Activated naive CD4-positive, alpha-beta T cell treated with anti-CD3 and anti-CD28 coated beads, Interleukin-2, amount 50 U/mL, for 16 hours (primary cell): ENCODE data around the gene ZNF630.
A peak's percentile ranks its signal among the peaks of the same experiment; 100 is the strongest.
"Not testable (repeated sequence)": the region's sequence is repeated elsewhere in the genome, so short reads cannot be mapped to it uniquely, and the experiment has no call there.

Source experiments
- DNase-seq: peaks from one replicate; pipeline ENCODE4 v3.0.0-alpha.2; 2020

The ZNF630 gene

GRCh38 chrX:48071064-48071985, at the start of gene ZNF630:
Gene ZNF630, minus strand, starts transcription at chrX:48071640. Its CDS starts 4,754 bp downstream, at chrX:48066886.
- peak; percentile 66 for DNase-seq

GRCh38 chrX:48107717-48108116, 36.3 kb upstream of the ZNF630 start:
- DNase-seq: no peak

- DNase-seq: no peak
These were observed 31.5 kb upstream of the ZNF630 start for GRCh38 chrX:48102874-48103374.

- no peak for DNase-seq
These were observed 30.0 kb upstream of the ZNF630 start for GRCh38 chrX:48101443-48101842.

GRCh38 chrX:48092558-48092957, 21.1 kb upstream of the ZNF630 start:
- DNase-seq: not testable (repeated sequence)

- no peak for DNase-seq
These were observed 18.7 kb upstream of the ZNF630 start for GRCh38 chrX:48090123-48090522.

GRCh38 chrX:48086082-48086481, 14.6 kb upstream of the ZNF630 start:
- DNase-seq: no peak

GRCh38 chrX:48083706-48084105, 12.3 kb upstream of the ZNF630 start:
- no peak for DNase-seq

- DNase-seq: peak; percentile 40
These were observed 11.8 kb upstream of the ZNF630 start for GRCh38 chrX:48083212-48083611.

GRCh38 chrX:48076343-48076742, 4.9 kb upstream of the ZNF630 start:
- no peak for DNase-seq

- DNase-seq: no peak
These were observed 656 bp upstream of the ZNF630 start for GRCh38 chrX:48071986-48072605.

- DNase-seq: no peak
These were observed 3.1 kb downstream of the ZNF630 start for GRCh38 chrX:48068096-48068887.

GRCh38 chrX:48064261-48064660, 7.2 kb downstream of the ZNF630 start:
- no peak for DNase-seq

- no peak for DNase-seq
These were observed 12.2 kb downstream of the ZNF630 start for GRCh38 chrX:48059296-48059639.

GRCh38 chrX:48058621-48059295, 12.7 kb downstream of the ZNF630 start:
- DNase-seq: no peak

GRCh38 chrX:48046846-48047245, 24.6 kb downstream of the ZNF630 start:
- no peak for DNase-seq

GRCh38 chrX:48045410-48046311, 25.8 kb downstream of the ZNF630 start:
- DNase-seq: no peak

- no peak for DNase-seq
These were observed 28.4 kb downstream of the ZNF630 start for GRCh38 chrX:48043056-48043455.

GRCh38 chrX:48035891-48036290, 35.5 kb downstream of the ZNF630 start:
- DNase-seq: no peak

GRCh38 chrX:48030641-48031173, 40.7 kb downstream of the ZNF630 start:
- not testable (repeated sequence) for DNase-seq

- no peak for DNase-seq
These were observed 41.2 kb downstream of the ZNF630 start for GRCh38 chrX:48030237-48030636.
